K562 (cell line): ENCODE results near the gene TMC6. TPM values are rescaled to one million over a fixed set of nuclear protein-coding genes. Genes with fewer than 3 reads are reported as not detected.

Experiments used
- CREB3 ChIP-seq: fragments of 450-650 bp; conservative IDR thresholded peaks from 2 replicates; pipeline ENCODE4 v1.6.1; 2016; ENCODE audit warnings: missing genetic modification characterization, low read depth, mild to moderate bottlenecking, missing compliant biosample characterization, moderate library complexity
- ELK1 ChIP-seq: sonication (generic); formaldehyde crosslinking; IDR thresholded peaks from 2 replicates; pipeline ENCODE4 v1.8.1; 2022; ENCODE audit warnings: missing genetic modification reagents
- L3MBTL2 ChIP-seq: fragments of 450-650 bp; IDR thresholded peaks from 2 replicates; pipeline ENCODE4 v1.6.1; 2016; ENCODE audit warnings: mild to moderate bottlenecking, moderate library complexity
- NCOA1 ChIP-seq: fragments of 450-650 bp; IDR thresholded peaks from 2 replicates; pipeline ENCODE4 v1.6.1; 2016; ENCODE audit warnings: low read depth
- NFE2 ChIP-seq: IDR thresholded peaks from 2 replicates; pipeline ENCODE4 v1.6.1; 2014; ENCODE audit warnings: antibody characterized with exemption, low read depth
- POU5F1 ChIP-seq: fragments of 150-350 bp; IDR thresholded peaks from 2 replicates; pipeline ENCODE4 v1.6.1; 2014; ENCODE audit warnings: borderline replicate concordance, low read length, low read depth, mild to moderate bottlenecking; ENCODE audit not compliant: partially characterized antibody
- RAD51 ChIP-seq: fragments of 450-650 bp; IDR thresholded peaks from 2 replicates; pipeline ENCODE4 v1.7.1; 2016; ENCODE audit warnings: low read depth, mild to moderate bottlenecking, borderline replicate concordance
- TBP ChIP-seq: optimal IDR thresholded peaks from 2 replicates; pipeline ENCODE3; 2011; ENCODE audit warnings: low read depth, low read length, improper control_type of control experiment
- TRIM28 ChIP-seq: fragments of 450-650 bp; IDR thresholded peaks from 2 replicates; pipeline ENCODE4 v1.6.1; 2017
- USF1 ChIP-seq: sonication (generic); formaldehyde crosslinking; IDR thresholded peaks from 2 replicates; pipeline ENCODE4 v1.9.0; 2022; ENCODE audit warnings: mild to moderate bottlenecking, missing genetic modification reagents
- ZNF143 ChIP-seq: sonication (generic); formaldehyde crosslinking; IDR thresholded peaks from 2 replicates; pipeline ENCODE4 v1.9.0; 2022; ENCODE audit warnings: mild to moderate bottlenecking, missing genetic modification reagents
- ZNF217 ChIP-seq: sonication (generic); formaldehyde crosslinking; IDR thresholded peaks from 2 replicates; pipeline ENCODE4 v1.8.0; 2022; ENCODE audit warnings: mild to moderate bottlenecking, missing genetic modification reagents
- ZNF280B ChIP-seq: fragments of 250-450 bp; sonication (Bioruptor Pico); IDR thresholded peaks from 2 replicates; pipeline ENCODE4 v1.5.1; 2021; ENCODE audit warnings: mild to moderate bottlenecking
- ZNF407 ChIP-seq: fragments of 450-650 bp; IDR thresholded peaks from 2 replicates; pipeline ENCODE4 v1.6.1; 2016; ENCODE audit warnings: low read depth
- polyA plus RNA-seq, 8 experiments: library from polyadenylated mRNA; depleted of rRNA in 4 of 8; stranded (reverse) in 5 of 8; unstranded in 3 of 8; fragments of >200 nt; fragmentation: Nextera tagmentation in 2 of 8; fragmentation: Illumina TruSeq in 1 of 8; extraction: Ambion mirVana in 2 of 8; extraction: Trizol in 1 of 8; gene quantifications; 2 replicates each; pipeline versions ENCODE4 v1.2.1 to v1.2.3, GENCODE V29; 2011 to 2014; ENCODE audit warnings: inconsistent platforms in 1 of 8, missing spikeins in 1 of 8
- total RNA-seq, 7 experiments: library from RNA; depleted of rRNA in 6 of 7; stranded (reverse); fragments of >200 nt in 6 of 7; fragmentation: Illumina TruSeq in 2 of 7; extraction: Trizol in 2 of 7; gene quantifications; 2 replicates each; pipeline versions ENCODE4 v1.2.1 to v1.2.3, GENCODE V29; 2011 to 2021; ENCODE audit warnings: low replicate concordance in 1 of 7

Gene TMC6
- total and polyA plus RNA-seq, 9 of the 15 experiments (the other 6 are each of a cell fraction or from before 2014, with no cell fraction given), result 4.1 to 351 (median 66.9) TPM

GRCh38 chr17:78128551-78129350 lies at the start of gene TMC6 (continued):
- peak; percentile 47; the same call in 1 of the 2 replicates for TF ChIP-seq TRIM28
- peak; percentile 42 for TF ChIP-seq TBP
- TF ChIP-seq RAD51, result peak; percentile 92
- peak; percentile 75; the same call in 1 of the 2 replicates for TF ChIP-seq NCOA1
- TF ChIP-seq NFE2, result peak; percentile 26; the same call in 1 of the 2 replicates
- TF ChIP-seq ZNF280B, result no peak
- TF ChIP-seq ZNF217 (CRISPR knock-in tag), result no peak
- no peak for TF ChIP-seq ELK1 (CRISPR knock-in tag)
- TF ChIP-seq POU5F1, result no peak
- TF ChIP-seq CREB3, result no peak
- TF ChIP-seq L3MBTL2, result peak; percentile 33; the same call in 1 of the 2 replicates
- no peak for TF ChIP-seq ZNF143
- TF ChIP-seq ZNF407, result no peak
- TF ChIP-seq USF1, result peak; percentile 70
